Measurements from ENCODE around the gene SOS1.

SOS1 gene

GRCh38 chr2:39020383-39020782, 100.5 kb downstream of the SOS1 start:
- DNase-seq = no peak

- DNase-seq = no peak
These were observed 102.2 kb downstream of the SOS1 start for GRCh38 chr2:39018638-39019037.

- DNase-seq = no peak
These were observed 103.5 kb downstream of the SOS1 start for GRCh38 chr2:39017334-39017733.

- DNase-seq = no peak
These were observed 105.4 kb downstream of the SOS1 start for GRCh38 chr2:39015424-39015823.

GRCh38 chr2:39013871-39014270, 107.0 kb downstream of the SOS1 start:
- DNase-seq = no peak

- no peak for DNase-seq
These were observed 112.2 kb downstream of the SOS1 start for GRCh38 chr2:39008665-39009064.

GRCh38 chr2:39007875-39008504, 112.9 kb downstream of the SOS1 start:
- no peak for DNase-seq

GRCh38 chr2:39000552-39000951, 120.3 kb downstream of the SOS1 start:
- DNase-seq = no peak

GRCh38 chr2:38997781-38998180, 123.1 kb downstream of the SOS1 start:
- DNase-seq = no peak

- DNase-seq = no peak
These were observed 129.0 kb downstream of the SOS1 start for GRCh38 chr2:38991899-38992298.

- no peak for DNase-seq
These were observed 132.1 kb downstream of the SOS1 start for GRCh38 chr2:38988716-38989115.

GRCh38 chr2:38982498-38982897, 138.4 kb downstream of the SOS1 start:
- DNase-seq = no peak

GRCh38 chr2:38981670-38982357, 139.0 kb downstream of the SOS1 start:
- DNase-seq = no peak

- no peak for DNase-seq
These were observed 139.7 kb downstream of the SOS1 start for GRCh38 chr2:38981003-38981669.

GRCh38 chr2:38978908-38979307, 141.9 kb downstream of the SOS1 start:
- DNase-seq = no peak

- DNase-seq = no peak
These were observed 142.5 kb downstream of the SOS1 start for GRCh38 chr2:38978296-38978903.

- DNase-seq = no peak
These were observed 143.8 kb downstream of the SOS1 start for GRCh38 chr2:38977047-38977446.

- no peak for DNase-seq
These were observed 145.8 kb downstream of the SOS1 start for GRCh38 chr2:38975042-38975441.

GRCh38 chr2:38973266-38973665, 147.6 kb downstream of the SOS1 start:
- no peak for DNase-seq

- DNase-seq = no peak
These were observed 149.5 kb downstream of the SOS1 start for GRCh38 chr2:38971377-38971776.

GRCh38 chr2:38968021-38968420, 152.8 kb downstream of the SOS1 start:
- no peak for DNase-seq

- DNase-seq = no peak
These were observed 154.2 kb downstream of the SOS1 start for GRCh38 chr2:38966678-38967077.

- DNase-seq = no peak
These were observed 154.8 kb downstream of the SOS1 start for GRCh38 chr2:38966006-38966405.

All from activated T-cell treated with anti-CD3 and anti-CD28 coated beads for 4 hours (primary cell).